Stomach (tissue), 4 donors: ENCODE data around the gene COBL.
A peak's percentile ranks its signal among the peaks of the same experiment; 100 is the strongest.

ENCODE experiments used
- CTCF ChIP-seq, 7 experiments: fragments of 450-650 bp in 4 of 7; fragments of 200-600 bp in 3 of 7; sonication (generic) in 3 of 7; IDR thresholded peaks; one replicate each; pipeline ENCODE4 v1.5.1; 2016 to 2019; ENCODE audit warnings: antibody characterized with exemption in 7 of 7, control low read depth in 2 of 7, mild to moderate bottlenecking in 1 of 7
- EP300 ChIP-seq: sonication (generic); formaldehyde crosslinking; IDR thresholded peaks from one replicate; pipeline ENCODE4 v1.6.1; 2017; ENCODE audit warnings: antibody characterized with exemption
- POLR2A ChIP-seq, 4 donors: fragments of 450-650 bp; IDR thresholded peaks; one replicate each; pipeline ENCODE4 v1.6.1; 2016; ENCODE audit warnings: antibody characterized with exemption in 4 of 4, control low read depth in 2 of 4, mild to moderate bottlenecking in 1 of 4, moderate library complexity in 1 of 4

DNA sequence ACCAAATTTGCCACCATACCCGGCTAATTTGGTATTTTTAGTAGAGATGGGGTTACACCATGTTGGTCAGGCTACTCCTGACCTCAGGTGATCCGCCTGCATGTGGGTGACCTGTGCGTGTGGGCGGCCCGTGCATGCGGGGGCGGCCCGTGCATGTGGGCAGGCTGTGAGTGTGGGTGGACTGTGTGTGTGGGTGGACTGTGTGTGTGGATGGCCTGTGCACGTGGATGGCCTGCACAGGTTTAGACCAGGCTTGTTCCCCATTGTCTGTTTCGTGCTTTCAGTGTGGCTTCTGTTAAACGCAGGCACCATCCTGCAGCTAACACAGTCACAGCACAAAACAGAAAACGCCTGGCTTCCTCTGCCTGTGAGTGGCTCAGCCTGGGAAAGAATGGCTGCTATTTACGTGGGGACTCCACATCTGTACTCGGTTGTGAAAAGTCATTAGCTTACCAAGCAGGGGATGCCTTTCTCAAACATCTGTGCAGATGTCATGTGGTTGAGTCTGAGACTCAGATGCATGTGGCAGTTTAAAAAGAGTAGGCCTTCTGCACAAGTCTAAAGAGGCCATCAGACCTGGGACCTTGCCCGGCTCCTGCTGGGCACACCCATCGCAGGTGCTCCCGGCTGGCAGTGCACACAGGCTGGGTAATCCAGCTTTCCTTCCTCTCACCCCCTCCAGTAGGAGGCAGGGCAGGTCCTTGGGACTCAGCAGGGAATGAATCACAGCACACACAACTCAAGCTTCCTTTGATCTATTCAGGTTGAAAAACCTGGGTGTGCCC lies 91.6 kb downstream of the COBL start:
- peak in 4 of 7 experiments; percentile 31 to 70 (median 62) for TF ChIP-seq CTCF (IDR thresholded peaks at IDR 0.05)
- TF ChIP-seq EP300, result no peak
- no peak for TF ChIP-seq POLR2A (IDR thresholded peaks at IDR 0.05)
